ENCODE measurements around the gene TEAD4. TPM values are rescaled to one million over a fixed set of nuclear protein-coding genes. Genes with fewer than 3 reads are reported as not detected.

TEAD4 gene
- total RNA-seq, 4 donors from 2014 or later, result 4.7 to 26.7 (median 25.0) TPM

GRCh38 chr12:3002646-3003045, 43.4 kb downstream of the TEAD4 start:
- no peak overlapping the region for H3K4me3 ChIP-seq
- H3K27me3 ChIP-seq, result no peaks in the 10 kb centered on the region
- TF ChIP-seq EP300 (IDR thresholded peaks at IDR 0.05) (no peak), POLR2AphosphoS5 (IDR thresholded peaks at IDR 0.05) (no peak), CTCF (IDR thresholded peaks at IDR 0.05) (no peak), POLR2A (IDR thresholded peaks at IDR 0.05) (no peak)
- no peaks in the 10 kb centered on the region for H3K4me1 ChIP-seq
- WGBS, 2 donors (ENCODE audit: low coverage in 1 of 2), result 100% methylated on average over 3 of the region's 5 CpGs
- H3K36me3 ChIP-seq, result peaks cover 0 to 11% of the 10 kb centered on the region in 2 donors
- H3K9me3 ChIP-seq, result no peaks in the 10 kb centered on the region
- ATAC-seq, result no peak
- no peak overlapping the region for H3K27ac ChIP-seq

DNA sequence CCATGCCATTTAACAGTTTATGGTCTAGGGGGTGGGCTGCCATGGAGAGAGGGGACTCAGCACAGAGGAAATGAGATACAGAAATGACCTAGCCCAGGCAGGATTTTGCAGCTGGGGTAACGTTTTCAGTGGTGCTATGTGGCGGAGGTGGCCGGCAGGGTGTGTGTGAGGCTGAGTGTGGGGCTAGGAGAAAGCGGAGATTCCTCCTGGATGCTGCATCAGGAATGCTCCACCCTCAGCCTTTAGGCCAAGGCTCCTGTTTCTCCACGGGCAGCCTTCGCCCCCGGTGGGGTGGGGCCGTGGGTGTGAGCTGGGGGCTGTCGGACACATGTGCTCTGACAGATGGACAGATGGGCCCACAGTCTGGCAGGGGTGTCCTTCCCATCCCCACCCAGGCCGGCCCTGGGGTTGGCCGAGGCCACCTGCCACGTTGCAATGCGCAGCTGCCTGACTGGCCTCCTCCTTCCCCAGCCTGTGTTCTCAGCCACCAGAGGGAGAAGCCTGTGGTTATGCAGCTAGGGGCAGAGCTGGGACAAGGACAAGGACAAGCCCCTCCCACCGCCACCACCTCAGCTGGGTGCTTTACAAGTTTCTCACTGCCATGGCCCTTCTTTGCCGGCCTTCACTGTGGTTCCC, 44.3 kb downstream of the TEAD4 start:
- H3K27me3 ChIP-seq, result no peaks in the 10 kb centered on the region
- no peak overlapping the region for H3K27ac ChIP-seq
- TF ChIP-seq EP300 (IDR thresholded peaks at IDR 0.05), result no peak
- TF ChIP-seq CTCF (IDR thresholded peaks at IDR 0.05), result no peak
- TF ChIP-seq POLR2AphosphoS5 (IDR thresholded peaks at IDR 0.05), result no peak
- TF ChIP-seq POLR2A (IDR thresholded peaks at IDR 0.05), result no peak
- 73 to 84% methylated on average over 5 to 7 of the region's 15 CpGs for WGBS, 2 donors (ENCODE audit: low coverage in 1 of 2)
- no peaks in the 10 kb centered on the region for H3K4me1 ChIP-seq
- no peaks in the 10 kb centered on the region for H3K9me3 ChIP-seq
- no peak overlapping the region for H3K4me3 ChIP-seq
- peaks cover 0 to 11% of the 10 kb centered on the region in 2 donors for H3K36me3 ChIP-seq
- no peak for ATAC-seq

- Histone ChIP-seq H3K27ac (no peak overlapping the region), H3K27me3 (no peaks in the 10 kb centered on the region), H3K4me1 (no peaks in the 10 kb centered on the region), H3K9me3 (no peaks in the 10 kb centered on the region), H3K36me3 (peaks cover 0 to 11% of the 10 kb centered on the region in 2 donors), H3K4me3 (no peak overlapping the region)
- peak; percentile 25 for ATAC-seq
- TF ChIP-seq POLR2A (IDR thresholded peaks at IDR 0.05) (no peak), EP300 (IDR thresholded peaks at IDR 0.05) (no peak), POLR2AphosphoS5 (IDR thresholded peaks at IDR 0.05) (no peak), CTCF (IDR thresholded peaks at IDR 0.05) (no peak)
- 61 to 69% methylated on average over 6 to 10 of the region's 15 CpGs for WGBS, 2 donors (ENCODE audit: low coverage in 1 of 2)
These were observed 45.7 kb downstream of the TEAD4 start for GRCh38 chr12:3004655-3005565.

- Histone ChIP-seq H3K4me1 (no peaks in the 10 kb centered on the region), H3K36me3 (peaks cover 0 to 12% of the 10 kb centered on the region in 2 donors), H3K27ac (no peak overlapping the region), H3K27me3 (no peaks in the 10 kb centered on the region), H3K9me3 (no peaks in the 10 kb centered on the region), H3K4me3 (no peak overlapping the region)
- no peak for TF ChIP-seq EP300 (IDR thresholded peaks at IDR 0.05)
- 90 to 91% methylated on average over 5 to 8 of the region's 8 CpGs for WGBS, 2 donors (ENCODE audit: low coverage in 1 of 2)
- no peak for ATAC-seq
These were observed 46.5 kb downstream of the TEAD4 start for GRCh38 chr12:3005736-3006135.

GRCh38 chr12:3009780-3010179, 50.6 kb downstream of the TEAD4 start:
- Histone ChIP-seq H3K4me3 (no peak overlapping the region), H3K36me3 (peaks cover 0 to 13% of the 10 kb centered on the region in 2 donors), H3K4me1 (no peaks in the 10 kb centered on the region), H3K27ac (no peak overlapping the region), H3K9me3 (no peaks in the 10 kb centered on the region), H3K27me3 (no peaks in the 10 kb centered on the region)
- WGBS, 2 donors (ENCODE audit: low coverage in 1 of 2), result 96 to 100% methylated on average over 9 of the region's 14 CpGs
- no peak for TF ChIP-seq POLR2A (IDR thresholded peaks at IDR 0.05)
- no peak for TF ChIP-seq POLR2AphosphoS5 (IDR thresholded peaks at IDR 0.05)
- TF ChIP-seq CTCF (IDR thresholded peaks at IDR 0.05), result no peak
- TF ChIP-seq EP300 (IDR thresholded peaks at IDR 0.05), result no peak
- ATAC-seq, result no peak
